ENCODE measurements around the gene USP31.
"Not testable (repeated sequence)": the region's sequence is repeated elsewhere in the genome, so short reads cannot be mapped to it uniquely, and the experiment has no call there.

USP31 gene

DNA sequence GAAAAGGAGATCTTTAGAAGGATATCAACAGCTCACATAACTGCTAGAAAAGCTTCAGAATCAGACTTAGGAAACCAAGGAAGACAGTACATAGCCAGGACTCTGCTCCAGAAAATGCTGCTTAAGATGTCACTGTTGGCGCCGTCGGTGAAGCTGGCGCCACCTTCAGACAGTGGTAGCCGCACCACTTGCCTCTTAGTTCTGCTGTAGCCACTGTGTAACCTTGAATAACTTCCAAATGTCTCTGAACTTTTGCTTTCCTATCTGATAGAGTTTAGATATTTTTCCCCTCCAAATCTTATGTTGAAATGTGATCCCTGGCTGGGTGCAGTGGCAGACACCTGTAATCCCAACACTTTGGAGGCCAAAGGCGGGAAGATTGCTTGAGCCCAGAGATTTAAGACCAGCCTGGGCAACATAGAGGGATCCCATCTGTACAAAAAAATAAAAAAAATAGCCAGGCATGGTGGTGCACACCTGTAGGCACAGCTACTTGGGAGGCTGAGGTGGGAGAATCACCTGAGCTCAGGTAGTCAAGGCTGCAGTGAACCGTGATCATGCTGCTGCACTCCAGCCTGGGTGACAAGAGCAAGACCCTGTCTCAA, 6.3 kb upstream of the USP31 start:
- DNase-seq, result no peak

DNA sequence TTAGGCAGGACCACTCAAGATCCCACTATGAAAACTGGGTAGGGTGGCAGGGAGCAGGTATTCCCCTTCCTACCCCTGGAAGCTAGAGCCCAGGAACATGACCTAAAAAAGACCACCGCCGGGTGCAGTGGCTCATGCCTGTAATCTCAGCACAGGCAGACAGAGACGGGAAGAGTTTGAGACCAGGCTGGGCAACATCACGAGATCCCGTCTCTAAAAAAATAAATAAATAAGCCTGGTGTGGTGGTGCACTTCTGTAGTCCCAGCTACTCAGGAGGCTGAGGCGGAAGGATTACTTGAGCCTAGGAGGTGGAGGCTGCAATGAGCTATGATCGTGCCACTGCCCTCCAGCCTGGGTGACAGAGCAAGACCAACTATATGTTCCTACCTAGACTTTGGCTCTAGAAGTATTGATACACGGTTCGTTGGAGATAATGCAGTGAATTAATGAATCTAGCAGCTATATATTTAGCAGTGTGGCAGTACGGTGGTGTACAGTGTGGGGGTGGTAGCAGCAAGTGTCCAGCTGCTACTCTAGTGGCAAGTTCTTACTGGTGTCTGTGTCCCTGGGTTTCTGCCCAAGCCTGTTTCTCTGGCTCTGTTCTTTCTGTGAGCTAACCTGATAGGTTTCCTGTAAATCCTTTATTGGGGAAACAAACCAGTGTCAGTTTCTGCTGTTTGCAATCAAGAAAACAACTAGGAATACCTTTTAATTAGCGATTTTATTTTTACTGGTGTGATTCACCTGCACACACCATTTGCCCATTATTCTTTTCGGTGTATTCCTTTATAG, 3.3 kb upstream of the USP31 start:
- no peak for DNase-seq

DNA sequence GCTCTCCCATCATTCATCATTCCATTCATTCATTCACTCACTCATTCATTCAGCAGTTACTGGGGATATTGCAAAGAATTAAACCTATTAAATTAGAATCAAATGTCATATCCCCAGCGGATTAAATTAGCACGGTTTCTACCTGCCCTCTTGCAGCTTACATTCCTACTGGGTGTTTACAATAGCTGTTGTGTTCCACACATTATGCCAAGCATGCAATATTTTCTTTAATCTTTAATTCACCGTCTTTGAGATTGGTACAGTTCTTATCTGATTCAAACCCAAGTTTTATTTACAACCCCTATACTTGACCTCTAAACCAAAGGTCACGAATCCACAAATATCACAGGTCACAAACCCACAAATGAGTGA, 727 bp upstream of the USP31 start:
- no peak for DNase-seq

GRCh38 chr16:23148513-23149266, 562 bp downstream of the USP31 start:
- DNase-seq, result no peak

GRCh38 chr16:23148166-23148512, 1.1 kb downstream of the USP31 start:
- DNase-seq, result no peak

GRCh38 chr16:23147666-23148065, 1.6 kb downstream of the USP31 start:
- no peak for DNase-seq

DNA sequence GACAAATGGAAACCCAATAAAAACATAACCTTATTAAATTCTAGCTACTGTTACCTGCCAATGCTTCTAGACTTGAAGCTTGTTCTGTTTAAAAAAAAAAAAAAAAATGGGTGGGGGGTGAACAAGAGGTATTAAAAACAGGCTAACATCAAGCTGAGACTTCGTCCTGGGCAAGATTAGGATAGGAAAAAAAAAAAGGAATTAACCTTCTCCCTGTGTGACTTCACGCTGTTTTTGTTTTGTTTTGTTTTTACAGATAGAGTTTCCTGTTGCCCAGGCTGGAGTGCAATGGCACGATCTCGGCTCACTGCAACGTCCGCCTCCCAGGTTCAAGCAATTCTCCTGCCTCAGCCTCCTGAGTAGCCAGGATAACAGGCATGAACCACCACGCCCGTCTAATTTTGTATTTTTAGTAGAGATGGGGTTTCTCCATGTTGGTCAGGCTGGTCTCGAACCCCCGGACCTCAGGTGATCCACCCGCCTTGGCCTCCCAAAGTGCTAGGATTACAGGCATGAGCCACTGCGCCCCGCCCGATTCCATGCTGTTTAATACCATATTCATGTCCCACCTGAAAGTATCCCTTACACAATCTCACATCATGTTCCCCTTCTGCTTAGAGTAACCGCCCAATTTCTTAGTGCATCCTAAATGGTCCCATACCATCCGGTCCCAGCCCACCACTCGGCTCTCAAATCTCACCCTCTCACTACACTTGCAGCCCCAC, 2.2 kb downstream of the USP31 start:
- DNase-seq, result no peak

- DNase-seq, result no peak
These were observed 3.6 kb downstream of the USP31 start for GRCh38 chr16:23145608-23146007.

DNA sequence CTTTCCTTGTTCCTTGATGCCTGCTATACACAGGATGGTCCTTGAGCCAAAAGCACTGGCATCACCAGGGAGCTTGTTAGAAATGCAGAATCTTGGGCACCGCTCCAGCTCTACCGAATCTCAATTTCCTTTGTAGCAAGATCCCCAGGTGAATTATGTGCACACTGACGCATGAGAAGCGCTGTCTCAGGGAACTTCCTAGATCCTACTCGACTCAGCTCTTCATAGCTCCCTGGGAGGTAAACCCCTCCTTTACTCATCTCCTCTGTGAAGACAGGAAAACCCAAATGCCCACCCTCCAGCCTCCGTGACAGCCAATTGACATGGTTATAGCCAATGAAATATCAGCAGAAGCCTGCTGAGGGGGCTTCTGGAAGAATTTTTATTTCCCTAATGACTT, 4.1 kb downstream of the USP31 start:
- no peak for DNase-seq

- not testable (repeated sequence) for DNase-seq
These were observed 4.9 kb downstream of the USP31 start for GRCh38 chr16:23144393-23144792.

DNA sequence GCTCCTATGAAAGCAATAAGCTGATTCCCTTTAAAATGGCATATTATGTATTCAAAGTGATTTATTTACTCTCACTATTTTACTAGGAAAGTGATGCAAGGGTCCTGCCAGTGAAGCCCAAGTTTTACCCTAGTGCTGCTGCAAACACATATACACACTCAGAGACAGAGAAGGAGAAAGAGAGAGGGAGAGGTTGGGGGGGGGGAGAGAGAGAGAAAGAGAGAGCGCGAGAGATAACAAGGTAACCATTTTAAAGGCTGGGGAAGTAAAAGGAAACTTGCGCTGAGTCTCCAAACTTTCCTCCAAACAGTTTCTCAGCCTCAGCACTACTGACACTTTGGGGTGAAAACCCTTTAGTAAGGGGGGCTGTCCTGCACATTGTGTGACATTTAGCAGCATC, 5.9 kb downstream of the USP31 start:
- DNase-seq, result no peak

- no peak for DNase-seq
These were observed 7.1 kb downstream of the USP31 start for GRCh38 chr16:23141959-23142740.

DNA sequence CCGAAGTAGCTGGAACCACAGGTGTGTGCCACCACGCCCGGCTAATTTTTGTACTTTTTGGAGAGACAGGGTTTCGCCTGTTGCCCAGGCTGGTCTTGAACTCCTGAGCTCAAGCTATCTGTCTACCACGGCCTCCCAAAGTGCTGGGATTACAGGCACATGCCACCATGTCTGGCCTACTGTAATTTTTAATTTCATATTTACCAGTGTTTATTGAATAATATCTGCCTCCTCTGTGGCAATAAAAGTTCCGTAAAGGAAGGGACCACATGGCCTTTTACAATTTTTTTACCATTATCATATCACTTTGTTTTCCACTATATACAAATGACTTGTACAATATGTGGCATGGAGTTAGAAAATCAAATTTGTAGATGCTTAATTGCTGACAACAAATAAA, 7.8 kb downstream of the USP31 start:
- DNase-seq, result no peak

GRCh38 chr16:23141033-23141432, 8.2 kb downstream of the USP31 start:
- DNase-seq, result no peak

GRCh38 chr16:23140107-23140506, 9.1 kb downstream of the USP31 start:
- DNase-seq, result no peak

DNA sequence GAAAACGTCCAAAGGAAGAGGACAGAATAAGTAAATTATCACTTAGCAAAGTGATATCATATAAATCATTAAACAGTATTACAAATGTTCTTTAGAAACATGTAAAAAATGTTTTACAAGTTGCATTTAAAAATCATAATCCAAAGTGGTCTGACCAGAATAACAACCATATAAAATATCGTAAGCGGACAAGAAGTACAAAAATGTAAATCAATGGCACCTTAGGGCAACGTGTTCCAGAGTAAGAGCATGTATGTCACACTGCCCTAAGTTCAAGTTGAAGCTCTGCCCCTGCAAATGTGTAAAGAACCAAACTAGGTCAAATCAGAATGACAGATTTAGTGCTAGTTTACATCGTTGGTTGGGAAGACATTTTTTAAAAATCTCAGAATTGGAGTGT, 11.4 kb downstream of the USP31 start:
- no peak for DNase-seq

DNA sequence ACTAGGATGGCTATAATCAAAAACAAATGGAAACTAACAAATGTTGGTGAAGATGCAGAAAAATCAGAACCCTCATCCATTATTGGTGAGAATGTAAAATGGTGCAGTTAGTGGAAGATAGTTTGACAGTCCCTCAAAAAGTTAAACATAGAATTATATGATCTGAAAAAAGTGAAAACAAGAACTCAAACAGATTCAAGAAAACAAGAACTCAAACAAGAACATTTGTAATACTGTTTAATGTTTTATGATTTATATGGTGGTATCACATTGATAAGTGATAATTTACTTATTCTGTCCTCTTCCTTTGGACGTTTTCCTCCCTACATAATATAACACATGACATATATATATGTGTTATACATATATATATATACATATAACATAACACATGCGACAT, 12.0 kb downstream of the USP31 start:
- no peak for DNase-seq

GRCh38 chr16:23134274-23134673, 15.0 kb downstream of the USP31 start:
- no peak for DNase-seq

GRCh38 chr16:23132775-23133463, 16.3 kb downstream of the USP31 start:
- no peak for DNase-seq

GRCh38 chr16:23131931-23132621, 17.2 kb downstream of the USP31 start:
- no peak for DNase-seq

DNA sequence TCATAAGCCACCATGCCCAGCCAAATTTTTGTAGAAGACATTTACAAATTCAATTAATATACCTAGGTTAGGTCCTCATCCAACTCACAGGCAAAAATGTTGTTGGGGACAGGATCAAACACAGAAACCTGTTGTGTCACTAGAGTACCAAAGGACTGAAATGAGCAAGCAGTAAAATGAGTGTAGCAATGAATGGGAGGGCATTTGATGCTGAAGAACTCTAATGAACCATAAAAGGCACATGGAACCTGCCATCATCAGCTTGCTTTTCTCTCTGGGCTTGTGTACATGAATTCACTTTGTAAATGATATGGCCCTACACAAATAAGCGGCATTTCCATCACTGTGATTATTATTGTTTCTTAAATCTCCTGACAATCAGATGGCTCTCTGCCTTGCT, 17.8 kb downstream of the USP31 start:
- no peak for DNase-seq

DNA sequence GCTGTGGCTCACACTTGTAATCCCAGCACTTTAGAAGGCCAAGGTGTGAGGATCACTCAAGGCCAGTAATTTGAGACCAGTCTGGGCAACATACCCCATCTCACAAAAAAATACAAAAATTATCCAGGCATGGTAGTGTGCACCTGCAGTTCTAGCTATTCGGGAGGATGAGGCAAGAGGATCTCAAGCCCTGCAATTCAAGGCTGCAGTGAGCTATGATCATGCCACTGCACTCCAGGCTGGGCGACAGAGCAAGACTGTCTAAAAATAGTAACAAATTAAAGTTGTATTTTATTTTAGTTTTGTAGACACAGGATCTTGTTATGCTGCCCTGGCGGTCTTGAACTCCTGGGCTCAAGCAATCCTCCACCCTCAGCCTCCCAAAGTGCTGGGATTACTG, 18.2 kb downstream of the USP31 start:
- no peak for DNase-seq
